Astrocyte of the hippocampus (primary cell): ENCODE results near the gene DYNC1LI2.
"Not testable (repeated sequence)": the region's sequence is repeated elsewhere in the genome, so short reads cannot be mapped to it uniquely, and the experiment has no call there.

ENCODE experiments used
- DNase-seq: peaks from one replicate; pipeline ENCODE4 v3.0.0; 2011; ENCODE audit warnings: low read depth, low spot score

DYNC1LI2 gene

GRCh38 chr16:66751303-66751991 lies at the start of gene DYNC1LI2:
TSS of gene DYNC1LI2 (minus strand) at chr16:66751609. CDS start at chr16:66751591, 18 bp downstream.
- peak; percentile 92 for DNase-seq

- no peak for DNase-seq
These were observed 49.4 kb upstream of the DYNC1LI2 start for GRCh38 chr16:66800856-66801255.

- peak; percentile 18 for DNase-seq
These were observed 46.8 kb upstream of the DYNC1LI2 start for GRCh38 chr16:66798161-66798560.

GRCh38 chr16:66793984-66794383 lies 42.6 kb upstream of the DYNC1LI2 start:
- DNase-seq: not testable (repeated sequence)

GRCh38 chr16:66790130-66790733 lies 38.8 kb upstream of the DYNC1LI2 start:
- no peak for DNase-seq

- no peak for DNase-seq
These were observed 36.0 kb upstream of the DYNC1LI2 start for GRCh38 chr16:66787427-66787826.

- DNase-seq: no peak
These were observed 35.1 kb upstream of the DYNC1LI2 start for GRCh38 chr16:66786551-66786950.

GRCh38 chr16:66776457-66776856 lies 25.0 kb upstream of the DYNC1LI2 start:
- no peak for DNase-seq

GRCh38 chr16:66774981-66775380 lies 23.6 kb upstream of the DYNC1LI2 start:
- no peak for DNase-seq

GRCh38 chr16:66758086-66758485 lies 6.7 kb upstream of the DYNC1LI2 start:
- no peak for DNase-seq

- no peak for DNase-seq
These were observed 3.4 kb upstream of the DYNC1LI2 start for GRCh38 chr16:66754819-66755218.

GRCh38 chr16:66754211-66754610 lies 2.8 kb upstream of the DYNC1LI2 start:
- DNase-seq: no peak

- no peak for DNase-seq
These were observed 1.5 kb upstream of the DYNC1LI2 start for GRCh38 chr16:66752958-66753357.

GRCh38 chr16:66752379-66752778 lies 970 bp upstream of the DYNC1LI2 start:
- DNase-seq: no peak

GRCh38 chr16:66751992-66752322 lies 548 bp upstream of the DYNC1LI2 start:
- no peak for DNase-seq

GRCh38 chr16:66751053-66751302 lies 431 bp downstream of the DYNC1LI2 start:
- peak; percentile 61 for DNase-seq

- DNase-seq: peak; percentile 12
These were observed 943 bp downstream of the DYNC1LI2 start for GRCh38 chr16:66750279-66751052.

GRCh38 chr16:66746682-66747081 lies 4.7 kb downstream of the DYNC1LI2 start:
- DNase-seq: peak; percentile 75

- no peak for DNase-seq
These were observed 5.4 kb downstream of the DYNC1LI2 start for GRCh38 chr16:66746048-66746447.

GRCh38 chr16:66741950-66742808 lies 9.2 kb downstream of the DYNC1LI2 start:
- DNase-seq: peak; percentile 71

GRCh38 chr16:66741169-66741900 lies 10.1 kb downstream of the DYNC1LI2 start:
- peak; percentile 99 for DNase-seq
